PC-3 (cell line): ENCODE measurements around the gene NEDD4L. TPM values are rescaled to one million over a fixed set of nuclear protein-coding genes. Genes with fewer than 3 reads are reported as not detected.

ENCODE experiments used
- ATAC-seq: fragments of 200-7000 bp; cut with Tn5 transposase; 2 replicates; pipeline ENCODE4 v1.9.1; 2020; ENCODE audit warnings: mild to moderate bottlenecking, moderate library complexity
- BruUV-seq: library from RNA; stranded (reverse); fragments of 400-500 nt; replicated peaks from 2 replicates; lab custom pipeline; 2021; lab: Mats Ljungman, UMichigan
- CTCF ChIA-PET: fragments of 300-600 bp; sonication (Branson Sonifier 250); formaldehyde crosslinking; loops from one replicate; lab custom pipeline; 2022; ENCODE audit warnings: antibody characterized with exemption; lab: Charles Lee
- POLR2A ChIA-PET: fragments of 300-600 bp; sonication (Branson Sonifier 250); formaldehyde crosslinking; loops from one replicate; lab custom pipeline; 2022; ENCODE audit warnings: antibody characterized with exemption; ENCODE audit not compliant: unreplicated experiment; lab: Charles Lee
- DNase-seq: peaks from one replicate; pipeline ENCODE4 v3.0.0-alpha.2; 2015
- H2AFZ ChIP-seq: fragments of 300-600 bp; sonication (generic); 2 replicates; pipeline ENCODE4 v1.6.0; 2016; ENCODE audit warnings: antibody characterized with exemption, low read length
- H3F3A ChIP-seq: fragments of 300-600 bp; sonication (generic); one replicate; pipeline ENCODE4 v1.6.0; 2017; ENCODE audit warnings: antibody characterized with exemption, low read length, control low read depth, mild to moderate bottlenecking; ENCODE audit not compliant: unreplicated experiment
- H3K27ac ChIP-seq: fragments of 300-600 bp; sonication (generic); 2 replicates; pipeline ENCODE4 v1.5.1; 2016; ENCODE audit warnings: mild to moderate bottlenecking, low read length
- H3K27me3 ChIP-seq: fragments of 300-600 bp; sonication (generic); 2 replicates; pipeline ENCODE4 v1.6.1; 2016; ENCODE audit warnings: low read length, mixed read lengths
- H3K36me3 ChIP-seq: fragments of 300-600 bp; sonication (generic); 2 replicates; pipeline ENCODE4 v1.6.1; 2016; ENCODE audit warnings: low read depth, mixed run types, low read length, mixed read lengths
- H3K4me1 ChIP-seq: fragments of 300-600 bp; sonication (generic); 2 replicates; pipeline ENCODE4 v1.5.1; 2016; ENCODE audit warnings: low read length; ENCODE audit not compliant: insufficient read depth
- H3K4me2 ChIP-seq: fragments of 300-600 bp; sonication (generic); 2 replicates; pipeline ENCODE4 v1.6.0; 2016; ENCODE audit warnings: low read length
- H3K4me3 ChIP-seq: fragments of 300-600 bp; sonication (generic); 2 replicates; pipeline ENCODE4 v1.5.1; 2016; ENCODE audit warnings: mild to moderate bottlenecking, low read length, mixed read lengths
- H3K79me2 ChIP-seq: fragments of 300-600 bp; sonication (generic); 2 replicates; pipeline ENCODE4 v1.6.1; 2017; ENCODE audit warnings: low read length, mixed read lengths
- H3K9ac ChIP-seq: fragments of 300-600 bp; sonication (generic); 2 replicates; pipeline ENCODE4 v1.6.0; 2016; ENCODE audit warnings: mild to moderate bottlenecking, low read length
- H3K9me2 ChIP-seq: fragments of 300-600 bp; sonication (generic); replicated peaks from 2 replicates; pipeline ENCODE4 v1.6.1; 2016; ENCODE audit warnings: mixed run types, low read length, mixed read lengths
- H3K9me3 ChIP-seq: fragments of 300-600 bp; sonication (generic); 2 replicates; pipeline ENCODE4 v1.6.1; 2016; ENCODE audit warnings: low read length, mixed read lengths
- H4K20me1 ChIP-seq: fragments of 300-600 bp; sonication (generic); 2 replicates; pipeline ENCODE4 v1.6.1; 2016; ENCODE audit warnings: low read length, mixed read lengths
- EZH2 ChIP-seq: fragments of 300-600 bp; sonication (generic); IDR thresholded peaks from one replicate; pipeline ENCODE4 v1.6.1; 2017; ENCODE audit warnings: antibody characterized with exemption, mild to moderate bottlenecking, low read length; ENCODE audit not compliant: unreplicated experiment
- EZH2phosphoT487 ChIP-seq: fragments of 300-600 bp; sonication (generic); IDR thresholded peaks from 2 replicates; pipeline ENCODE4 v1.6.1; 2018; ENCODE audit warnings: mild to moderate bottlenecking, antibody characterized with exemption, low read length, borderline replicate concordance
- intact Hi-C: fragments of 100-400 bp; cut with micrococcal nuclease; formaldehyde crosslinking; loops from 2 replicates; pipeline ENCODE4 v1.9.0; 2023
- total RNA-seq: library from RNA; depleted of rRNA; stranded (reverse); fragments of >200 nt; gene quantifications from 2 replicates; pipeline ENCODE4 v1.2.3, GENCODE V29; 2014
- TF ChIP-seq, protein P1 (sequence below): fragments of 300-600 bp; sonication (generic); conservative IDR thresholded peaks from 2 replicates; pipeline ENCODE4 v1.5.1; 2017; ENCODE audit warnings: antibody characterized with exemption, low read depth, mild to moderate bottlenecking, low read length

Gene NEDD4L
- total RNA-seq, 1 experiment from 2014 or later, result 105 TPM

DNA sequence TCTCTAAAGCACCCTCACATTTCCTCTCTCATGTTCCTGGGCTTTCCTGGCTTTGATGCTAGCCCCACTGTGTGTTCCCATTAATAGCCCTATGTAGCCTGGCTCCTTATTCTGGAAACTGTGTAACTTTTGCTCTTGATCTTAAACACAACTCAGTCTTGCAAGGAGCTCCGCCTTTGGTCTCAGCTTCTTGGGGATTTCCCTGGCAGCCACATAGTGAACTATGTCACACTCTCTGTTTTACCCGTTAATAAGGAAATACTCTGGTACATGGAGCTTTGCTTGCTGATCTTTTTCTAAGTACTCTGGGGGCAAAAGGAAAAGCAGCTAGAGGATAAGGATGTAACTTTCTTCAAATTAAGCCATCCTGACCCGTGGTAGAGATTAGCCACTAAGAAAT lies 259.3 kb downstream of the NEDD4L start:
- ChIA-PET CTCF (no interaction called here), POLR2A (no interaction called here)
- Histone ChIP-seq H3K4me2 (no peak overlapping the region), H3K27ac (no peak overlapping the region), H3F3A (no peaks in the 10 kb centered on the region), H3K36me3 (peaks cover 17% of the 10 kb centered on the region; the same call in 1 of the 2 replicates), H2AFZ (no peak overlapping the region), H3K27me3 (no peaks in the 10 kb centered on the region), H3K9me3 (no peaks in the 10 kb centered on the region), H3K79me2 (peaks cover 63% of the 10 kb centered on the region), H3K9me2 (no peaks in the 10 kb centered on the region), H3K4me3 (no peak overlapping the region), H3K4me1 (no peaks in the 10 kb centered on the region), H4K20me1 (no peaks in the 10 kb centered on the region), H3K9ac (no peak overlapping the region)
- intact Hi-C loops, result no loop called here
- BruUV-seq, result no TSS peak
- DNase-seq (no peak), ATAC-seq (no peak)
- TF ChIP-seq EZH2phosphoT487 (no peak), EZH2 (no peak)
- TF ChIP-seq, protein P1, sequence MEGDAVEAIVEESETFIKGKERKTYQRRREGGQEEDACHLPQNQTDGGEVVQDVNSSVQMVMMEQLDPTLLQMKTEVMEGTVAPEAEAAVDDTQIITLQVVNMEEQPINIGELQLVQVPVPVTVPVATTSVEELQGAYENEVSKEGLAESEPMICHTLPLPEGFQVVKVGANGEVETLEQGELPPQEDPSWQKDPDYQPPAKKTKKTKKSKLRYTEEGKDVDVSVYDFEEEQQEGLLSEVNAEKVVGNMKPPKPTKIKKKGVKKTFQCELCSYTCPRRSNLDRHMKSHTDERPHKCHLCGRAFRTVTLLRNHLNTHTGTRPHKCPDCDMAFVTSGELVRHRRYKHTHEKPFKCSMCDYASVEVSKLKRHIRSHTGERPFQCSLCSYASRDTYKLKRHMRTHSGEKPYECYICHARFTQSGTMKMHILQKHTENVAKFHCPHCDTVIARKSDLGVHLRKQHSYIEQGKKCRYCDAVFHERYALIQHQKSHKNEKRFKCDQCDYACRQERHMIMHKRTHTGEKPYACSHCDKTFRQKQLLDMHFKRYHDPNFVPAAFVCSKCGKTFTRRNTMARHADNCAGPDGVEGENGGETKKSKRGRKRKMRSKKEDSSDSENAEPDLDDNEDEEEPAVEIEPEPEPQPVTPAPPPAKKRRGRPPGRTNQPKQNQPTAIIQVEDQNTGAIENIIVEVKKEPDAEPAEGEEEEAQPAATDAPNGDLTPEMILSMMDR, result no peak

DNA sequence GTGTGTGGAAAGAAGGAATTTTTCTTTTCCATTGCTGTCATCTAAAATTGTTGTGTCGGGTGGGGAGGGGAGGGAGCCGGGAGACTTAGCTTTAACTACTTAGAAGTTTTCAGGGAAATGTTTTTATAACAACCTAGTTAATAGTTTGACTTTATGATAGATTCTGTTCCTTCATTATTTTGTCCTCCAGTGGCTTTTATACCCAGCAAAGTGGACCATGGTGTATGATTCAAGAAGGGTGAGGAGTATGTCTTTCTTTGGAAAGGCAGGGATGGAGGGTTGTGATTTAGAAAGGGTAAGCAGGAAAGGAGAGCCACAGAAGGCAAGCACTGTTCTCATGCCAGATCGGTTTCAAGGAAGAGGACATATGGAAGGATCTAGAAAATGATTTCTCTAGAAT lies 261.8 kb downstream of the NEDD4L start:
- intact Hi-C loops, result no loop called here
- Histone ChIP-seq H3K36me3 (peaks cover 17% of the 10 kb centered on the region; the same call in 1 of the 2 replicates), H3K79me2 (peaks cover 45% of the 10 kb centered on the region), H3K9me3 (no peaks in the 10 kb centered on the region), H3K9me2 (no peaks in the 10 kb centered on the region), H2AFZ (no peak overlapping the region), H3K4me3 (no peak overlapping the region), H3K27me3 (no peaks in the 10 kb centered on the region), H3K27ac (no peak overlapping the region), H3K4me1 (no peaks in the 10 kb centered on the region), H3F3A (no peaks in the 10 kb centered on the region), H3K4me2 (no peak overlapping the region), H4K20me1 (no peaks in the 10 kb centered on the region), H3K9ac (no peak overlapping the region)
- ATAC-seq (no peak), DNase-seq (no peak)
- POLR2A ChIA-PET, result no interaction called here
- CTCF ChIA-PET, result no interaction called here
- TF ChIP-seq, protein P1, result no peak
- TF ChIP-seq EZH2, result no peak
- no peak for TF ChIP-seq EZH2phosphoT487
- BruUV-seq, result no TSS peak

DNA sequence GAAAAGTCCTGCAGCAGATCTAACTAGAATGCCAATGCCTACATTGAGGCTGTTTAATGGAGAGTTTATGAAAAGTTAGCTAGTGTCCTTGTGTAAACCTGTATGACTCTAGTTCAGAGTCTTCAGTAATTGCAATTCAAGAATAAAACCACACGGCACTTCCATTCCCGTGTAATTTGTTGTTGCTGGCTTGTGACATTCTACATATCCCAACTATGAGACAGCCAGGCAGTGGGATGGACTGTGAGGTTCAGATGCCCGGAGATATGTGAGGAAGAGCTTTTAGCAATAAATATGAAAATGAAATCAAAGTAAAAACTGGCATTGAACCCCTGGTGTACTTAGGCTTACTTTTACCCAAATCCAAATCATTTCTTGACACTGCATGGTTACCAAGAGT lies 263.4 kb downstream of the NEDD4L start:
- H3K36me3 ChIP-seq, result peaks cover 17% of the 10 kb centered on the region; the same call in 1 of the 2 replicates
- TF ChIP-seq EZH2 (no peak), EZH2phosphoT487 (no peak)
- TF ChIP-seq, protein P1, result no peak
- no peaks in the 10 kb centered on the region for H3K27me3 ChIP-seq
- no peak for ATAC-seq
- H3K9me3 ChIP-seq, result no peaks in the 10 kb centered on the region
- CTCF ChIA-PET, result no interaction called here
- no peaks in the 10 kb centered on the region for H3K9me2 ChIP-seq
- H3F3A ChIP-seq, result no peaks in the 10 kb centered on the region
- intact Hi-C loops, result no loop called here
- H3K4me1 ChIP-seq, result no peaks in the 10 kb centered on the region
- H2AFZ ChIP-seq, result no peak overlapping the region
- H3K4me2 ChIP-seq, result no peak overlapping the region
- no peak for DNase-seq
- BruUV-seq, result no TSS peak
- H3K79me2 ChIP-seq, result peaks cover 59% of the 10 kb centered on the region
- no peaks in the 10 kb centered on the region for H4K20me1 ChIP-seq
- POLR2A ChIA-PET, result no interaction called here
- H3K9ac ChIP-seq, result no peak overlapping the region
- H3K27ac ChIP-seq, result no peak overlapping the region
- H3K4me3 ChIP-seq, result no peak overlapping the region
